Thymus (tissue), 11 donors: ENCODE results near the gene OR3A3. TPM values are rescaled to one million over a fixed set of nuclear protein-coding genes. Genes with fewer than 3 reads are reported as not detected.
"Not testable (repeated sequence)": the region's sequence is repeated elsewhere in the genome, so short reads cannot be mapped to it uniquely, and the experiment has no call there.

Source experiments
- DNase-seq, 9 donors: peaks; one replicate each; pipeline ENCODE4 v3.0.0-alpha.2; 2013; ENCODE audit warnings: low spot score in 9 of 9, low read depth in 6 of 9, missing footprints in 1 of 9
- H3K27ac ChIP-seq, 2 donors: one replicate each; pipeline ENCODE4 v1.5.1; 2013; ENCODE audit warnings: control low read depth in 1 of 2, low read depth in 1 of 2, low read length in 1 of 2, mild to moderate bottlenecking in 1 of 2, moderate library complexity in 1 of 2
- H3K27me3 ChIP-seq, 2 donors: one replicate each; pipeline ENCODE4 v1.5.1; 2013; ENCODE audit warnings: low read length in 1 of 2; ENCODE audit not compliant: control insufficient read depth in 2 of 2, insufficient read depth in 1 of 2
- H3K36me3 ChIP-seq, 2 donors: one replicate each; pipeline ENCODE4 v1.5.1; 2013; ENCODE audit warnings: low read length in 1 of 2, mild to moderate bottlenecking in 1 of 2, moderate library complexity in 1 of 2; ENCODE audit not compliant: control insufficient read depth in 2 of 2, insufficient read depth in 2 of 2
- H3K4me1 ChIP-seq, 2 donors: one replicate each; pipeline ENCODE4 v1.5.1; 2013; ENCODE audit warnings: low read length in 2 of 2; ENCODE audit not compliant: control insufficient read depth in 2 of 2, insufficient read depth in 2 of 2
- H3K4me3 ChIP-seq, 2 donors: one replicate each; pipeline ENCODE4 v1.5.1; 2013; ENCODE audit warnings: low read length in 2 of 2, control low read depth in 1 of 2, mild to moderate bottlenecking in 1 of 2
- H3K9me3 ChIP-seq, 2 donors: one replicate each; pipeline ENCODE4 v1.5.1; 2013; ENCODE audit warnings: low read length in 1 of 2, mild to moderate bottlenecking in 1 of 2; ENCODE audit not compliant: control insufficient read depth in 2 of 2, insufficient read depth in 1 of 2
- WGBS: extraction: QIAGEN DNeasy Blood & Tissue Kit; methylation state at CpG from one replicate; pipeline ENCODE4 v1.1.7; 2013; 5-methylcytosine and 5-hydroxymethylcytosine counted together
- polyA plus RNA-seq: library from polyadenylated mRNA; stranded (reverse); fragments of 200-250 nt; gene quantifications from one replicate; pipeline ENCODE4 v1.2.3, GENCODE V29; 2013
- total RNA-seq: library from RNA; stranded (reverse); fragments of 120-200 nt; gene quantifications from one replicate; pipeline ENCODE4 v1.2.4, GENCODE V29; 2013
- donor health status: healthy.

The OR3A3 gene
- total and polyA plus RNA-seq, 2 donors: not detected

DNA sequence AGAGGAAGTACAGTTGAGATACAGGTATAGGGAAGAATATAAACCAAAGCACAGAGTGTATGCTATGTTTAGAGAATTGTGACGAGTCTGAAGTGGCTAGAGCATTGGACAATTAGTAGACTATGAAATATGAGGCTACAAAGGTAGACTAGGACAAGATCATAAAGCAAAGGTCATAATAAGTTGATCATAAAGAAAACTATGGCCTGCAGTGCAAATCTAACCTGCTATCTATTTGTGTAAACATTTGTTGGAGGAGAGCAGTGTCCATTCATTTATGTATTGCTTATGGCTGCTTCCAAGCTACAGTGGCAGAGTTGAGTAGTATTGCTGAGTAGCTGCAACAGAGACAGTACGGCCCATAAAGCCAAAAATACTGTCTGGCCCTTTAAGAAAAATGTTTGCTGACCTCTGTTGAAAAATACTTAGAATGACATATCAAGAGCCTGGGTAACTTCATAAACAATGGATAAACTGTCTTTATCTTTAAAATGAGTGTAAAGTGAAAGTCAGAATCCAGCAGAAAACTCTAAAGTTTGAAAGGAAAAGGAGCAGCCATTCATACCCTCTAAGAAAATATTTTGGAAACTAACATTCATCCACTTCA, 37.0 kb downstream of the OR3A3 start:
- Histone ChIP-seq H3K27ac (no peak overlapping the region), H3K36me3 (no peaks in the 10 kb centered on the region), H3K4me1 (no peaks in the 10 kb centered on the region), H3K4me3 (no peak overlapping the region), H3K27me3 (no peaks in the 10 kb centered on the region), H3K9me3 (no peaks in the 10 kb centered on the region)
- 74% methylated on average over 2 of the region's 2 CpGs for WGBS
- no peak for DNase-seq

DNA sequence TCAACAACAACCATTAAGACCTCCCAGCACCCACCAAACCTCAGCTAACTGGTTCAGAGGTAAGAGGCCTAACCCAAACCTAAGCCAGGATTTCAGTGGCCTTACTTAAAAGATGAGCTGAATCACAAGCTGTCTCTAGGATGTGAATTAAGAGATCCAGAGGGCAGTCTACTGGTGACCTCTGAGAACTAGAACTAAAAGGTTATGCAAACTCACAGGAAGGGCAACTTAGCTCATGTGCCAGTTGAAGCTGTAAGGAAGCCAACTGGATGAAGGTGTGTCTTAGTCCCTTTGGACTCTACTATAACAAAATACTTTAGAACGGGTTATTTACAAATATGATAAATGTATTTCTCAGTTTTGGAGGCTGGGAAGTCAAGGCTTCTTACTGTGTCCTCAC, 55.2 kb downstream of the OR3A3 start:
- WGBS: 98% methylated on average over 1 of the region's 1 CpG
- not testable (repeated sequence) for H3K36me3 ChIP-seq, DNase-seq, H3K4me1 ChIP-seq, H3K27ac ChIP-seq, H3K27me3 ChIP-seq, H3K4me3 ChIP-seq, H3K9me3 ChIP-seq

DNA sequence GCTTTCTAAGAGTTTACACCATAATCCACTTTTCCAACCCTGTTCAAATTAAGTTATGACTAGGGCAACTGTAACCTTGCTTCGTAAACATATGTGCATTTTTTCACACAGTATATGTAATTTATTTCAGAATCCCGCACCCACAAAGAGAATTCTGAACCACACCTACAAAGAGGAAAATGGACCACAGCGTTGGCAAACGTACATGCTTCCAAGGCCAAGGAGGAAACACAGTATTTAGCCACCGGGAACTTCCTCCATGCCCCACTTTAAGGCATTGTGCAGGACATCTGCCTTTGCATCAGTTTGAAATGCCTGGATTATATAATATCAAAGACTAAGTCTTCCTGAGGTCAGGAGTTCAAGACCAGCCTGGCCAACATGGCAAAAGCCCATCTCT, 58.4 kb downstream of the OR3A3 start:
- Histone ChIP-seq H3K36me3 (no peaks in the 10 kb centered on the region), H3K9me3 (no peaks in the 10 kb centered on the region), H3K4me1 (no peaks in the 10 kb centered on the region), H3K27me3 (no peaks in the 10 kb centered on the region), H3K4me3 (no peak overlapping the region), H3K27ac (no peak overlapping the region)
- DNase-seq: no peak
- WGBS: 85% methylated on average over 5 of the region's 5 CpGs

DNA sequence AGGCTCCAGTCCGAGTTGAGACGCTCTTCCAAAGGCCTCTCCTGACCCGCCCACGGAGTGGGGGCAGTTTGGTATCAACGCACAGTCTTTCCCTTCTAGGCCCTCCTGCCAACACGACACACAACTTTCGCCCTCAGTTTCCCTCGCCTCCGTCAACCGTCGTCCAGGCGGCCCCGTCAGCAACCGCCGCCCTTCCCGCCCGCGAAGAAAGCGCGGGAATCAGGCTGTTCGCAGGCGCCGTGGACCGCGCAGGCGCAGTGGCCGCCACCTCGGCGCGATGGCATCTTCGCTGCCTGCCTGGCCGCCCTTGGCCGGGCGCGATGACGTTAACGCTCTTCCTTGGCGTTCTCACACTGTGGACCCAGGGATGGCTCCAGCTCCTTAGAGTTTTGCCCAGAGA, 60.4 kb downstream of the OR3A3 start, which contains the start of gene SPATA22:
TSS of gene SPATA22 (minus strand) at position 221 of the 400 bp plus-strand sequence. CDS start 2,494 bp downstream, outside the sequence.
- no peak for DNase-seq
- WGBS: 94% methylated on average over 38 of the region's 38 CpGs

DNA sequence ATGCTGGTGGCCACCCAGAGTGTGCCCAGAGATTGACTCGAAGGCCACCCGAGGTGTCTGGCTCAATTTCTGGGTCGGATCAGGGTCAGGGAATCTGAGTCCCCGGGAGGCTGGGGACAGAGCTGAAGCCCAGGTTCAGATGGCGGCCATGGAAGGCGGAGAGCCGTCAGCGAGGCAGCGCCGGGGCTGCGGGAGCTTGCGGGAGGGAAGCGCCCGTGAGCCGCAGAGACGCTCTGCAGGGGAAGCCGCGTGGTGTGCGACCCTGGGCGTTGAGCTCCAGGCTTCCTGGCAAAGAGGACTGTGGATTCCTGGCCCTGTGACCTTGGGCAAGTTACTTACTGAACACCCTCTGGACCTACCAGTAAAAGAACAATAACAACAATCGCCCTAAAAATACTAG, 61.0 kb downstream of the OR3A3 start:
- H3K4me1 ChIP-seq: no peaks in the 10 kb centered on the region
- H3K27ac ChIP-seq: no peak overlapping the region
- H3K36me3 ChIP-seq: no peaks in the 10 kb centered on the region
- H3K9me3 ChIP-seq: no peaks in the 10 kb centered on the region
- WGBS: 99% methylated on average over 21 of the region's 21 CpGs
- DNase-seq: no peak
- H3K4me3 ChIP-seq: no peak overlapping the region
- H3K27me3 ChIP-seq: no peaks in the 10 kb centered on the region

More for the DNA sequence above, 60.4 kb downstream of the OR3A3 start, which contains the start of gene SPATA22:
- no peaks in the 10 kb centered on the region for H3K27me3 ChIP-seq
- no peaks in the 10 kb centered on the region for H3K9me3 ChIP-seq
- H3K36me3 ChIP-seq: no peaks in the 10 kb centered on the region
- H3K4me3 ChIP-seq: no peak within 1 kb of the TSS
- no peaks in the 10 kb centered on the region for H3K4me1 ChIP-seq
- H3K27ac ChIP-seq: no peak within 1 kb of the TSS

Other genes with a start within 250 kb of the OR3A3 start
- gene OR1A2, start 213.9 kb upstream of the OR3A3 start, total RNA-seq: not detected
- gene OR1A2, start 213.9 kb upstream of the OR3A3 start, polyA plus RNA-seq: not detected
- not detected for gene OR1A1, start 203.7 kb upstream of the OR3A3 start, total RNA-seq
- 0.02 TPM for gene OR1A1, start 203.7 kb upstream of the OR3A3 start, polyA plus RNA-seq
- gene OR3A1, start 113.0 kb upstream of the OR3A3 start, total RNA-seq: 0.09 TPM
- 0.05 TPM for gene OR3A1, start 113.0 kb upstream of the OR3A3 start, polyA plus RNA-seq
- 0.52 TPM for gene OR3A2, start 25.1 kb upstream of the OR3A3 start, total RNA-seq
- 0.07 TPM for gene OR3A2, start 25.1 kb upstream of the OR3A3 start, polyA plus RNA-seq
- not detected for gene OR1E1, start 13.0 kb upstream of the OR3A3 start, total RNA-seq
- 0.02 TPM for gene OR1E1, start 13.0 kb upstream of the OR3A3 start, polyA plus RNA-seq
- not detected for gene OR1E2, start 22.5 kb downstream of the OR3A3 start, total RNA-seq
- 0.05 TPM for gene OR1E2, start 22.5 kb downstream of the OR3A3 start, polyA plus RNA-seq
- 0.33 TPM for gene SPATA22, start 60.4 kb downstream of the OR3A3 start, total RNA-seq
- gene SPATA22, start 60.4 kb downstream of the OR3A3 start, polyA plus RNA-seq: 0.46 TPM
- gene ASPA, start 64.6 kb downstream of the OR3A3 start, total RNA-seq: 0.57 TPM
- gene ASPA, start 64.6 kb downstream of the OR3A3 start, polyA plus RNA-seq: 0.18 TPM
- 0.38 TPM for gene TRPV3, start 146.4 kb downstream of the OR3A3 start, total RNA-seq
- 0.98 TPM for gene TRPV3, start 146.4 kb downstream of the OR3A3 start, polyA plus RNA-seq
- 1.3 TPM for gene TRPV1, start 198.0 kb downstream of the OR3A3 start, total RNA-seq
- gene TRPV1, start 198.0 kb downstream of the OR3A3 start, polyA plus RNA-seq: 4.9 TPM
- gene SHPK, start 224.9 kb downstream of the OR3A3 start, total RNA-seq: 6.8 TPM
- 4.4 TPM for gene SHPK, start 224.9 kb downstream of the OR3A3 start, polyA plus RNA-seq
- 7.3 TPM for gene CTNS, start 225.4 kb downstream of the OR3A3 start, total RNA-seq
- 8.8 TPM for gene CTNS, start 225.4 kb downstream of the OR3A3 start, polyA plus RNA-seq